Measurements from ENCODE around the gene INPP4A.

The INPP4A gene

DNA sequence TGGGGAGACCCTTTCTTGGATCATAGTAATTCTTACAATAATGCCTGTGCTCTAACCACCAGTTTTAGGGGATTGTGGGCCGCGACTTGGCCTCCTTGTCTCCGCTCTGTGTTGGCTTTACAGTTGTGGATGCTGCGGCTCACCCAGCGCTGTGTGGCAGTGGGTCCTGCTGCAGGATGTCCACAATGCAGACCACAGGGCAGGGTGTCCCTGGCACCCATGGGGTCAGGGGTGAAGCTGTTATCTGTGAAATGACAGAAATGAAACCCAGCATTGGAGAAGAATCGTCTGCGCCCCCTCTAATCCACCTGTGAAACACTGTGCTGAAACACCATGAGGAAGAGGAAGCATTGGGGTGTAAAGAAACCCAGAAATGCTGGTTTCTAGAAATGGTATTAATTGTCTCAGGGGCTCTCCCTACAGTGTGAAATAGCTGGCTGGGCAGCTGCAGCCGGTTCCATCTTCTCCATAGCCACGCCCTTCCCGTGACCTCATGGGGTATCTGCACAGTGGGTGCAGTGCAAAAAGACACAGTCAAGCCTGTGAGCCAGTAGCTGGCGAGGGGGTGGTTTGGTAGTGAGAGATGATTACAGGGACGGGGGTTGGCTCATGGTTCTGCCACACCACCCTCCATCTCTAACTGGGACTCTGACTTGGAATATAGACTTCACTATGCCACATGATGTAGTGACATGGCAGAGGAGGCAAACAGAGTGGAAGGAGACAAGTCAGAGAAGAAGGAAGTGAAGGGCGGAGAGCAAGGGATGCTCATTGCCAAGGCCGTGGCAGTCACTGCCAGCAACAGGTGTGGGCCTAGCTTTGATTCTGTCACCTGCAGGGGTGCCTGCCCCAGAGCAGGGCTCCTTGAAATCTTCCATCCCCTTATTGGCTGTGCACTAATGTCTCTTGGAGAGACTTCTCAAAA, 16.2 kb downstream of the INPP4A start:
- DNase-seq (ENCODE audit: low read depth) = no peak

GRCh38 chr2:98461498-98462049, 16.9 kb downstream of the INPP4A start:
- DNase-seq (ENCODE audit: low read depth) = no peak

- no peak for DNase-seq (ENCODE audit: low read depth)
Measured at GRCh38 chr2:98463081-98463481, 18.4 kb downstream of the INPP4A start.

GRCh38 chr2:98463551-98463971, 18.9 kb downstream of the INPP4A start:
- DNase-seq (ENCODE audit: low read depth) = no peak

DNA sequence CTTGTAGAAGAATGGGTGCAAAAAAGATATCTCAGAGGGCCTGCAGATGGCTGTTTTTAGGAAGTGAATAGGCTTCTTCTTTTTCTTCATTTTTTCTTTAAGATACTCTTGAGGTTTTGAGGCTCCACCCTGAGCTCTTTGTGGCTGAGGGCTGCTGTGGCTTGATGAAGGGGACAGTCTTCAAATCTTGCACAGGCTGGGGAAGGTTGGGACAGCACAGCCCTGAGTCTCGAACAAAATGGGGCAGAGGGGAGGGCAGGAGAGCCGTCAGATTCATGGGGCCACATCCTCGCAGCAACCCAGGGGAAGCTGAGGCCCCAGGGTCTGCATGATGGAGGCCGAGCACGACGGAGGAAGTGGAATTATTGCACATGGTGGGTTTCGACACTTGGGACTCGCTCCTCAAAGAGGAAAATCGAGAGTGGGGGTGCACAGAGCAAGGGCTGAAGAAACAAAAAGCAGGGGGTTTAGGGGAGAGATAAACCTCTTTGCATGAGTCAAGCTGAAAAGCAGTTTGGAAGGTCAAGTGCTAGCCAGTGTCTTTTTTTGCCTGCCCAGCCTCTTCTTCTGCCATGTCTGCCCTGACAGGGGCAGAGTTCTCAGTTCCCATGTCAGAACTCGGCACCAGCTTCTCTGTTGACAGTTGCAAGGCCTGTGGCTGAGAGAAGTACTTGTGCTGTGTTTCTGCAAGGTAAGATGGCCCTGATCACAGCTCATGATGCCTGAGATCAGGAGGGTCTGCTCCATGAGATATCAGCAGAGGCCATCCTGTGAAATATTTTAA, 19.5 kb downstream of the INPP4A start:
- DNase-seq (ENCODE audit: low read depth) = no peak

GRCh38 chr2:98464772-98465310, 20.2 kb downstream of the INPP4A start:
- DNase-seq (ENCODE audit: low read depth) = no peak

- DNase-seq (ENCODE audit: low read depth) = peak; percentile 60
Measured at GRCh38 chr2:98465456-98466226, 21.0 kb downstream of the INPP4A start.

GRCh38 chr2:98467082-98467536, 22.5 kb downstream of the INPP4A start:
- DNase-seq (ENCODE audit: low read depth) = no peak

DNA sequence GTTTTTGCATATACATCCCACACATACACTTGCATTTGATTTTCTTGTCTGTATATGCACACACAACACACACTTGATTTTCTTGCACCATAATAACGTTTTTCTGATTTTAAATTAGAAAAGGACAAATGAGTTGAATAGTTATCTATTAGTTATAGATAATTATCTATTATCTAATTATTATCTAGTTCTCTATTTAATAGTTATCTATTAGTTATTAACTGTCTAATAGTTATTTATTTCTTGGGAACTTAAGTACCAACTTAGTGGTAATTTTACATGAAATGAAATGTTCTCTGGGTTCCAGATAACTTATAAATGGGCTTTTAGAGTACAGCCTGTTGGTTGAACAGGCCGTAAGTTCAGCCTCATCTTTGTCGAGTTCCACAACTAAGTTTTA, 23.0 kb downstream of the INPP4A start:
- no peak for DNase-seq (ENCODE audit: low read depth)

DNA sequence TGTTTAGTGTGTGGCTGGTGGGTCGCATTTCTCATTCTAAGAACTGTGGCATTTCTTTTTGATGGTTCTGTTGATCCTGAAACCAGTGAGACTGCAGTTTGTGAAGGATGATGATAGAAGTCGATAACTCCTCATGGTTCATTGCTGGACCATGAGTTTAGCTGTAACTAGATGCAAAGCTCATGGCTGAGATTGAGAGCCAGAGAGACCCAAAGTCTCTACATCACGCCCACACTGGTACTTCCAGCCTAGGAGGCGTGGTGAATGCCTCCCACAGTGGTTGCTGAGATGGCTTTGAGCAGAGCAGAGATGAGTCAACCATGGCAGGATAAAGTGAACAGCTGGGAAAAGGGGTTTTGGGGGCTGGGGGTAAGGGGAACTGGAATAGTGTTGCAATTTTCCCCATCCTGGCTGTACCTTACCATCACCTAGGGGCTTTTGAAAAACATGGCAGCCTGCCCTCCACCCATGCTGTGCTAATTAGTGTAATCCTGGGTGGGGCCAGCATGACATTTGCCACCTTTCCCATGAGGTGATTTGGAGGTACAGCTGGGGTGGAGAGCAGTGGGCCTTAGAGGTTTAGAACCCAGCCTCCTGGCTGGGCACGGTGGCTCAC, 24.1 kb downstream of the INPP4A start:
- no peak for DNase-seq (ENCODE audit: low read depth)

DNA sequence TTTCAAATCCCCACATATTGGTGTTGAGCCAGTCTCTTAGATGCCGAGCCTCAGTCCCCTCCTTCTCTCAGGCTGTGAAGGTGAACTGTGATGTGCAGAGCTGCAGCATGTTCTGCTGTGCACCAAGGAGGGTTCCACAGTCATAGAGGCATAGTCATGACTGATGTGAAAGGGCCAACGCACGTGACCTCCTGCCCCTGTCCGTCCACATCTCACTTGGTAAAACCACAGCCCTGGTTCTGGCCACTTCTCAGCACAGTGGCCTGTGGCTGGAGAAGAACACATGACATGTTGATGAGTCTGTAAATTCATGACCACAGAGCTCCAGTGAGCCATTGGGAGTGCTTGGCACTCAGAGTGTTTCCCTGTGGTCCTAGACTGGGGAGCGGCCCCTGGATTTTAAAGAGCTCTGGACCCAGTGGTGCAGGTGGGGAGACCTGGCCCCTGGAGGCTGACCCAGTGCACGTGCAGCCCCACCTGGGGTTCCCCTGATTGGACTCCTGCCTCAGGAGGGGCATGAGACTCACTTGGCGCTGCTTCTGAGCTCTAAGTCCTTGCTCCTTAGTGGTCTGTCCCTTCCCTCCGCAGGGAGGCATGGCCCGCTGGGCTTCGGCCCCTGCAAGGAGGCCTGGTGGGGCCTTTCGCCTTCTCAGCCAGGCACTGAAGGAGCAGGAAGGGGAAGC, 25.3 kb downstream of the INPP4A start:
- no peak for DNase-seq (ENCODE audit: low read depth)

DNA sequence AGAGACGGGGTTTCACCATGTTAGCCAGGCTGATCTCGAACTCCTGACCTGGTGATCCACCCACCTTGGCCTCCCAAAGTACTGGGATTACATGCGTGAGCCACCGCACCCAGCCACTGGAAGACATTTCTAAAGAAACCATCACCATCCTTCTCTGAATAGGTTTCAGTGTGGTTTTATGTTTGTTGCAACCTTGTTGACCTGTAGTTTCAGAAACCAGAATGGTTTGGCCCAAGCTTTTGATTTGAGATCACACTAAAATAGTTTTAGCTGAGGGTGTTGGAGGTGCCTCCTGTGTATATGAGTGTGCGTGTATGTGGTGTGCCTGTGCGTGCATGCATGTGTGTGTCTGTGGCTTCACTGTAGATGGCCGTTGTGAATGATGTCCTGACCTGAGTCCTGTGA, 26.2 kb downstream of the INPP4A start:
- DNase-seq (ENCODE audit: low read depth) = no peak

DNA sequence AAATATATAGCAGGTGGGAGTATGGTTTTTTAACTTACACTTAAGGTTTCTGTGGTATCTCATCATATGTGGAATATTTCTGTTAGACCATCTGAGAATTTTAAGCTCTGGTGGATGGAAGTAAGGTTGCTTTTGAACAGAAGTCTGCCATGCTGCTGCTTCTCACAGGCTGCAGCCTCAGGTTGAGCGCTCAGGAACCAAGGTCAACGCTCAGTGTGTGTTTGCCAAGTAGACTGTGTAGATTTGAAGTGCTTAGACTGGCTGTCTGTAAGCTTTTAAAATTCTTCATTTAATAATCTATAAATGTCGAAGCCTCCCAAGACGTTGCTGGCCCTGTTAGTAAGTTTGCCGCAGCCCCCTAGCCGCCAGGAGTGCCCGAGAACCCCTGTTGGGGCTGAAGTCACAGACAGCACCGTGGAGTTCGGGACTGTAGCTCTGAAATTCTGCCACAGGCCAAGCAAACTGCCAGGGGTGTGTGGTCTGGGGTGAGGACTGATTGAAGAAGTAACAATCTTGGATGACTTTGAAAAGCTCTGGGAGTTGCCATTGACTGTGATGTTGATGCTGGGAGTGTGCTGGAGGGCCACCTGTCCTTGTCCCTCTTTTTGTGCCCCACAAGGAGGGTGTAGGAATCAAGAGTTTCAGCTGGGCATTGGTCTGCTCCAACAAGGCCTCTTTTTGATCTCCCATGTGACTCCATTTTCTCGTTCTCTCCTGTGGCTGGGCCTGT, 26.9 kb downstream of the INPP4A start:
- DNase-seq (ENCODE audit: low read depth) = no peak

DNA sequence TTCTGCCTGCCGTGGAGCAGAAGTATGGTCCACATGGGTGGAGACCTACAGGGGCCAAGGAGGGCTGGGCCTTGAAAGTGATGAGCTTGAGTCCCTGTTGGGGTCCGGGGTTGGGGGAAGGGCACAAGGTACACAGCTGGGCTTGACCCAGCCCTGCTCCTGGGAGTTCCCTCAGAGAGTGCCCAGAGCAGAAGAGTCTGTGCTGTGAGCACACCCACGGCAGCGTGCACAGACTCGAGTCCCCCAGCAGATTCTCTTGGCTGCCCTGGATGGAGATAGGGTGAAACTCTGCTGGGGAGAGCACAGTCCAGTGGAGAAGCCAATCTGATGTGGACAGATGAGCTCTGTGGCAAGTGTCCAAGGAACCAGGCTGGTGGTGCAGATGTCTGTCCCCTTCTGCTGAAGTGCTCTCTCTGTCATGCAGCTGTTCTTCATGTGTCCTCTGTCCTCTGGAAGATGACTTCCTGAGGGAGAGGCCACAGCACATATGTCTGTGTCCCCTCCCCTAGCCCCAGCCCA, 27.5 kb downstream of the INPP4A start:
- no peak for DNase-seq (ENCODE audit: low read depth)

DNA sequence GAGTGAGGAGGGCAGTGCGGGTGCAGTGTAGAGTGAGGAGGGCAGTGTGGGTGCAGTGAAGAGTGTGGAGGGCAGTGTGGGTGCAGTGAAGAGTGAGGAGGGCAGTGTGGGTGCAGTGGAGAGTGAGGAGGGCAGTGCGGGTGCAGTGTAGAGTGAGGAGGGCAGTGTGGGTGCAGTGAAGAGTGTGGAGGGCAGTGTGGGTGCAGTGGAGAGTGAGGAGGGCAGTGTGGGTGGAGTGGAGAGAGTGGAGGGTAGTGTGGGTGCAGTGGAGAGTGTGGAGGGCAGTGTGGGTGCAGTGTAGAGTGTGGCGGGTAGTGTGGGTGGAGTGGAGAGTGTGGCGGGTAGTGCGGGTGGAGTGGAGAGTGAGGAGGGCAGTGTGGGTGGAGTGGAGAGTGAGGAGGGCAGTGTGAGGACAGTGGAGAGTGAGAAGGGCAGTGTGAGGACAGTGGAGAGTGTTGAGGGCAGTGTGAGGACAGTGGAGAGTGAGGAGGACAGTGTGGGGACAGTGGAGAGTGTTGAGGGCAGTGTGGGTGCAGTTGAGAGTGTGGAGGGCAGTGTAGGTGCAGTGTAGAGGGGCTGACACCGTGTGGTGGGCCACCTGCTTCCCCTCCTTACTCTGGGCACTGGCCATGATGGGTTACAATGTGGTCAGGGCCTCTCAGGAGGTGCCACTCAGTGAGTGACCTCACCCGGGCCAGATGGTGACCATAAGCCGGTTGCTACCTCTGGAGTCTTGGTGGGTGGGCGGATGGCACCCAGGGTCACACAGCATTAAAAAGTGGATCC, 28.5 kb downstream of the INPP4A start:
- DNase-seq (ENCODE audit: low read depth) = no peak

GRCh38 chr2:98473995-98474780, 29.5 kb downstream of the INPP4A start:
- DNase-seq (ENCODE audit: low read depth) = no peak

DNA sequence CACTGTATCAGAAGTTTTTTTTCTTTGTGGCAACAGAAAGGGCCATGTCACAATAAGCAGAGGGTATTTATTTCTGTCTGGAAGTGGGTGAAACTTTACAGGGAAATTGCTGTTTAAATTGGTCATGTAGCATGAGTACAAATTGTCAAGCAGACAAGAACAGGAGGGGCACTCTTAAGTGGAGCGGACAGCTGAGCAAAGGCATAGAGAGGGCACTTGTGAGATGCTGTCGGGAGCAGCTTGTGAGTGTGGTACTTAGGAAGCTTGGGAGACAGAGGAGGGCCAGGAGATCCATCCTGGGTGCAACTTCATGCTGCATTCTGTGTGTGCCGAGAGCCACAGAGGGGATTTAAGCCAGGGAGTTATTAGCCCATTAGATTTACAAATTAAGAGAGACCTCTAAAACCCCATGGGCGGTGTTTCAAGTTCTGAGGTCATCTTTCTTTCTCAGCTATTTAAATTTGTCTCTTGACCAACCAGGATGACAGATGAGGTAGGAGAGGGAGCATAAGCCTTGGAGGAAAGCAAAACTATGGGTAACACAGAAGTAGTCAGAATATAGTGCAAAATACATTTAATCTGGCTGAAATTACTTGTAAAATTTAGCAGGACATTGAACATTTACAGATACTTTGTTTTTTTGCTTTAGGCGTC, 30.4 kb downstream of the INPP4A start:
- DNase-seq (ENCODE audit: low read depth) = no peak
